Endometrial microvascular endothelial cells (primary cell): ENCODE data around the gene PITPNM3. TPM values are rescaled to one million over a fixed set of nuclear protein-coding genes. Genes with fewer than 3 reads are reported as not detected.

ENCODE experiments used
- in situ Hi-C: cut with HindIII; loops from 2 replicates; pipeline ENCODE4 v1.10.0; 2017; ENCODE audit warnings: low sequenced_read_pairs, low pct_unique_long_range_greater_than_20kb; ENCODE audit errors: inconsistent ontology term
- total RNA-seq: library from RNA; depleted of rRNA; stranded (reverse); fragments of >200 nt; gene quantifications from one replicate; pipeline ENCODE4 v1.2.3, GENCODE V29; 2015; ENCODE audit errors: inconsistent ontology term

Gene PITPNM3
- total RNA-seq, 1 donor from 2014 or later, result 0.09 TPM

DNA sequence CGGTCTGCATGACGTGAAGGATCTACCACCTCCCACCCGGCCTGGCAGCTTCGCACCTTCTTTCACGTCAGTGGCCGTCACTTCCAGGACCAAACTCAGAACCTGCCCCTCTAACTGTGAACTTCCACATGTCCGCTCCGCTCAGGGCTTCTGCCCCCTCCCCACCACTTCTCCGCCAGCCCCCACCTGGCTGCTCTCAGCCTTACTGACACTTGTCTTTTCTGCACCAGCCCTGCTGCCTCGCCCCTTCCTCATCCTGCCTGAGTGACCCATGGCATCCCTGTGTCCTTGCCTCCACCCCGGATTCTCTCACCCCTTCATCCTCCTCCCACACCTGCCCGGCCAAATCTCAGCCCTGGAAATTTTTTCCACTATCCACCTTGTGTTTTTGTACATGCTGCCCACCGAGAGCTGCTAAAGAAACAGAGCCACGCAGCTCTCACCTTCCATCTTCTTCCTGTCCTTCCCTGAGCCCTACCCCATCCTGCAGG is 97.8 kb downstream of the PITPNM3 start:
- in situ Hi-C loops, result no loop called here

DNA sequence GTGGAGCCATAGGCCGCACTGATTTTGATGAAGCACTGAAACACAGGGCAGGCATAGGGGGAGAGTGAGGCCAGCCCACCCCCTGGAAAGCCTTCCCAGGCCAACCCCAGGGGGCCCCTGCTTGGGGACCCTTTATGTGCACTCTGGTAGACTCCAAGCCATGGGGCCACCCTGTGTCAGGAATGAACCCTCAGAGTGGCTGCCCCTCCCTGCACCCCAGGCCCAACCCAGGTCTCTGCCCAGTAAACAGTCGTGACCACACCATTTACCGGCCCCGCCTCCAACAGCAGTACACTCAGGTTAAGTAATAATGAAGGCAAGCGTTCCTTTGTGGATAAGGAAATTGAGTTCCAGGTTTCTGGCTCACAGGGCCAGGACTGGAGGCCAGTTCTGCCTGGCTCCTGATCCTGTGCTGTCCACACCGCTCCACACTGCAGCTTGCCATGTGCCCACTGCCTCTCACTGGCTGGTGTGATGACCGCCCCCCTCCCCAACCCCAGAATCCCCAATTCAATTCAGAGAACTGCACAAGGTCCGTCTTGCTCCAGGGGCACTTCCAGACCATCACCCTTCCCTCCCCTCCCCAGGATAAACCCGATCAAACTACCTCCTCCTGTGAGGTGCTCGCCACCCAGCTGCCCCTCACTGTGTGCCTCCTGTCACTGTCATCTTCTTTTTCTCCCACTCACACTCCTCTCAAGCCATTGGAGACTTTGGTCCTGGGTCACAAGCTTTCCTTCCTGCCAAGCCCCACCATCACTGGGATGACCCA is 98.5 kb downstream of the PITPNM3 start:
- in situ Hi-C loops, result no loop called here

- in situ Hi-C loops, result no loop called here
These were observed 99.3 kb downstream of the PITPNM3 start for GRCh38 chr17:6456914-6457687.

DNA sequence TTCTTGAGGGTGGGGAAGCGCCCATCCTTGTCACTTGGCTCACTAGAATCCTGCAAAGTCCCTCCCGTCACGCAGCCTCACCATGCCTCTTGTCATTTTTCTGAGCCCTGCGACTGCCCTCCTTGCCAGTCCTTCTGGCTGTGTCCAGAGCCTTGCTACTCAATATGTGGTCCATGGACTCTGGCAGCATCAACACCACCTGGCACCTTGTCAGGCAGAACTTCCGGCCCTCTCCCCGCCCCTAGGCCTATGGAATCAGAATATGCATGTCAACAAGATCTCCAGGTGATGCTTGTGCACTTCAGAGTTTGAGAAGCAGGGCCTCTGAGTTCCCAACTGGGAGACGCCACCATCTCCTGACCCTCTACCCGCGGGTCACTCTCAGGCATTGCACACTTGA is 100.0 kb downstream of the PITPNM3 start:
- in situ Hi-C loops, result no loop called here

GRCh38 chr17:6455321-6455705 is 101.0 kb downstream of the PITPNM3 start:
- in situ Hi-C loops, result no loop called here

GRCh38 chr17:6454495-6455320 is 101.6 kb downstream of the PITPNM3 start:
- in situ Hi-C loops, result no loop called here

DNA sequence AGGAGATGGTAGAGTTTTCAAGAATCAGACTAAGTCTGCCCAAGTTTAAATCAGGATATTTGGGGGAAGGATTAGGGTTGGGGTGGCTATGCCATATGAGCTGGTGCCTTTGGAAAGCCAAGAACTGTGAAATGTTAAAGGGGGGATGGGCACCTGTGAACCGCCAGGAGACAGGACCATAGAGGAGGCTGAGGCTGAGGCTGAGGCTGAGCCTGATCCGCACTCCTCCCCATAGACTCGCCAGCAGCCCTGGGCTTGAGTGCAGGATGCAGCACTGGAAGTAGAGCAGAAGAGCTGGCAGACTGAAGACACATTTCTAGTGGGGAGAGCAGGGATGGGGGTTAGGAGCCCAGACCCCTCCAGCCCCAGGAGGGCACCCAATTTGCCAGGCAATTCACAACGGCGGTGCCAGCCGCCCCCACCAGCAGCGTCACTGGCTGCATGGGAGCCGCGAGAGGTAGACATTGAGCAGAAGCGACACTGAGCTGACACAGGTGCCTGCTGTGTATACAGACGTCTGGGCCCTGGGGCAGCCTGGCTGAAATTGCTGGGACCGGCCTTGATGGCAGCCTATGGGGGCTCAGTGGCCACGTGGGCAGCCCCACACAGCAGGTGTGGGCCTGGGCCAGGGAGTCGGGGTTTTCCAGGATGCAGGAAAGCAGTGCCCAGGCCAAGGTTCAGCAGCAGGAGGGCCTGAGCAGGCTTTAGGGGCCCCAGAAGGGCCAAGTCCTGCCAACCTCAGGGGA is 102.9 kb downstream of the PITPNM3 start:
- in situ Hi-C loops, result no loop called here

DNA sequence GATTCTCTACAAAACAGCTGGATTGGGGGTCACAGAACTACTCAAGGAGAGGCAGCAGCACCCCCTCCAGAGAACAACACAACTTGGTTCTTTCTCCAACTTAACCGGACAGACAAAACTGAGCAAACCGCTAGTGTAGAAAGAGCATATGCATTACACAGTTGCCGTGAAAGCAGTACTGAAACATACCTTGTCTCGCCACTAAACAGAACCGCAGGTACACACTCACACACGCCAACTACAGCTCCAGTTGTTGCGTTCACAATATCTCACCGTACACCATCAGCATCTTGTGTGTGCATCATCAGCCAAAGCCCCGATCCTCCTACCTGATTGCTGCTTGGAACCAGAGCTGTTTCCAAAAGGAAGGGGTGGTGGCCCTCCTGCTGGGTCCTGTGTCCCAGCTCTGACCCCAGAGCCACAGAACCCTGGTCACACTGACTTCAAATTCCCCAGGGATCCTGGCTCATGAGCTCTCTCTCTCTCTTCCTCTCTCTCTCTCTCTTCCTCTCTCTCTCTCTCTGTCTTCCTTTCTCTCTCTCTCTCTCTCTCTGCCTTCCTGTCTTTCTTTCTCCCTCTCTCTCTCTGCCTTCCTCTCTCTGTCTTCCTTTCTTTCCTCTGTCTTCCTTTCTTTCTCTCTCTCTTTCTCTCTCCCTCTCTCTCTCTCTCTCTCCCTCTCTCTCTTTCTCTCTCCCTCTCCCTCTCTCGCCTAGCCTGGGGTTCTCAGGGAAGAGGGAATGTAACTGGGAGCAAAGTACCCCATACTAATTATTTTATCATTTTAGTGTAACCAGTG is 103.7 kb downstream of the PITPNM3 start:
- in situ Hi-C loops, result no loop called here

DNA sequence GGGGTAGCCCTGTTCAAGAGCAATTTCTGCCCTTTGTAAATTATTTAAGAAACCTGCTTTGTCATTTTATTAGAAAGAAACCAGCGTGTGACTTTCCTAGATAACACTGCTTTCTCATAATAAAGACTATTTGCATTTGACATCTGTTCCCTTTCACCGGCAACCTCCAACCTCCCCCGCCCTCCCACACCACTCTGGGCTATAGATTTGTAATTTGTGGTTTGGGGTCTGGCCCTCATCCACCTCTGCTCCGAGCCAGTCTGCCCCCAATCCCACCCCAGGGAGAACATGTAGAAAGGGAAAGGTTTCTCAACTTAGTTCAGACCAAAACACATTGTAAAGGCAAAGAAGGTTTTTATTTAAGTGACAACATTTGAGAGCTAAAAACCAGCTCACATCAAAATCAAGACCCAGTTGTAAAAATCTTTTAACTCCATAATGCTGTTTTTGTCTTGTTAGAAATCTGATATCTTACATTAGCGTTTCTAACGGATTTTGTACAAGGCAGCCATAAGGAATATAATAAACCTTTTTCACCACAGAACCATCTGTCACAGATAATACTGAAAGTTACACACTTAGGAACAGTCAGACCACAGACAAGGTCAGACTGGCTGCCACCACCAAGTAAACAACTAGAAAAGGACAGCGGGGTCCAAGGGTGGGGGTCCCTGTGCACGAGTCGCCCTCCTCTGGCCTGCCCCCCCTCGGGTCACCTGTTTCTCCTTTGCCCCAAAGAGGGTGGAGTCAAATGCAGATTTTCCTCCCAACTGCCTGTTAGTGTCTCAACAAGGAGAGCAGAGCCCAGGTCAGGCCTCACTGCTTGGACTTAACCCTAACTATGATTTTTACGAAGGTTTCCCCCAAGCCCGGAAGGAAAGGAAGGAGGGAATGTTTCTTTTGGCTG is 105.2 kb downstream of the PITPNM3 start:
- in situ Hi-C loops, result no loop called here

GRCh38 chr17:6449307-6449706 is 107.0 kb downstream of the PITPNM3 start:
- in situ Hi-C loops, result no loop called here

DNA sequence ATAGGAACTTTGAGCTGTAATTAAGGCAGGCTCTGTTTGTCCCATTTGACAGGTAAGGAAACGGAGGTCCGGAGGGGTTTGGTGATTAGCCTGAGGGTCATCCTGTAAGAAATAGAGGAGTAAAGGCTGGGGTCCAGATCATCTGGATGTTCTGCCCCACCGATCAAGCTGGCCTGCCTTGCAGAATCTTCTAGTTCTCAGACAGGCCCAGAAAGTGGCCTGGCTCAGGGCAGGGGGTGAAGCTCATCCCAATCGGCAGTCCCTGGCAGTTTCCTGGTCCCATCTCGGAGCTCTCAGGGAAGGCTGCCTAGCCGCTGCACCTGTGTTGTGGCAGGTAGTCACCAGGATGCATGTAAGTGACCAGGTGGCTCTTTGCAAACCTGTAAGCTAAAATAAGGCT is 107.9 kb downstream of the PITPNM3 start:
- in situ Hi-C loops, result no loop called here

DNA sequence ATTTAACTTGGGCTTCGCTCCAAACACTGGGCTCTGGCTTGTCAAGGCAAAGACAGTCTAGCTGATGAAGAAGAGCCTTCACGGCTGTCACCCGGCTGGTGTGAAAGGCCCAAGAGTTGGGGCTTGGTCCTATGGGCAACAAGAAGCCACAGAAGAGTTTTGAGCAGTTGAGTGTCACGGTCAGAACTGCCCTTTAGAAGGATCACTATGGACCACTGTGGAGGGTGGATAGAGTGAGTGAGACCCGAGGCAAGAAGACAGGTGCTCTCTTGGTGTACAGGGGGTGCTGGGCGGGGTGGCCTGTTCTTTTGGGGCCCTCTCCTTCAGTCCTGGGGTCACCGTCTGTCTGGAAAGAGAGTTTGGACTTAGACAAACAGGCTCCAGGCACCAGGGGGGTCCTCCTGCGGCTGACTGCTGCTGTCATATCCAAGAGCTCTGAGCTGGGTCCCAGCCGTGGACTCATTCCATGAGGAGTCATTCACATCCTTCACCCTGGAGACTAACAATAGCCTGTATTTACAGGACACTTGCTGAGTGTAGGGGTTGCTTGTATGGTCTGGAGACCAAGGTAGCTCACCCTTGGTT is 109.7 kb downstream of the PITPNM3 start:
- in situ Hi-C loops, result no loop called here

- in situ Hi-C loops, result no loop called here
These were observed 111.6 kb downstream of the PITPNM3 start for GRCh38 chr17:6444571-6445335.

GRCh38 chr17:6443692-6444570 is 112.4 kb downstream of the PITPNM3 start, which contains the start of gene PIMREG:
Gene PIMREG (plus strand): TSS chr17:6444455. CDS start chr17:6445111, 656 bp downstream.
- in situ Hi-C loops, result no loop called here

DNA sequence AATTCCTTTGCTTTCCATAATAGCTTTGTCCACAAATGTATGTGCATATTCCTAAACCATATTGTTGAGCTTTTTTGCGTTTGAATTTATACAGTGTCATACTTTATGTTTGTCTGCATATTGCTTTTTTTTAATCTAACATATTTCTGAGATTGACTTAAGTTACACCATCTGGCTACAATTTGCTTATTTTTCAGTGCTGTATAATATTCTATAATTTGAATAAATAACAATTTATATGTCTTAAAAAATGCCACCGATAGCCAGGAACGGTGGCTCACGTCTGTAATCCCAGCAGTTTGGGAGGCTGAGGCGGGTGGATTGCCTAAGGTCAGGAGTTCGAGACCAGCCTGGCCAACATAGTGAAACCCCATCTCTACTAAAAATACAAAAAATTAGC is 113.6 kb downstream of the PITPNM3 start:
- in situ Hi-C loops, result no loop called here
